Measurements from ENCODE around the gene GALNT16.

The GALNT16 gene

DNA sequence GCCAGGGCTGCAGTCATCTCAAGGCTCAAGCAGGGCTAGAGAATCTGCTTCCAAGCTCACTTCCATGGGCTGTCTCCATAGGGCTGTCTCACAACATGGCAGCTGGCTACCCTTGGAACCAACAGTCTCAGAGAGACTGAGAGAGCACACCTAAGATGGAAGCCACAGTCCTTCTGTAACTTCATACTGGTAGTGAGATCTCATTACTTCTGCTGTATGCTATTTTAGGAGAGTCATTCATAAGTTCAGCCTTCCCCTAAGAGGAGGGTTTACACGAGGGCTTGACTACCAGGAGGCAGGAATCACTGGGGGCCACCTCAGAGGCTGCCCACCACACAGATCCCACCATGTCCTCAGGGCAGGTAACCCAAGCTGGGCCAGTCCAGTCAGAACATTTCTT, 108.4 kb downstream of the GALNT16 start:
- DNase-seq (ENCODE audit: low read depth): no peak
- TF ChIP-seq, protein P1, sequence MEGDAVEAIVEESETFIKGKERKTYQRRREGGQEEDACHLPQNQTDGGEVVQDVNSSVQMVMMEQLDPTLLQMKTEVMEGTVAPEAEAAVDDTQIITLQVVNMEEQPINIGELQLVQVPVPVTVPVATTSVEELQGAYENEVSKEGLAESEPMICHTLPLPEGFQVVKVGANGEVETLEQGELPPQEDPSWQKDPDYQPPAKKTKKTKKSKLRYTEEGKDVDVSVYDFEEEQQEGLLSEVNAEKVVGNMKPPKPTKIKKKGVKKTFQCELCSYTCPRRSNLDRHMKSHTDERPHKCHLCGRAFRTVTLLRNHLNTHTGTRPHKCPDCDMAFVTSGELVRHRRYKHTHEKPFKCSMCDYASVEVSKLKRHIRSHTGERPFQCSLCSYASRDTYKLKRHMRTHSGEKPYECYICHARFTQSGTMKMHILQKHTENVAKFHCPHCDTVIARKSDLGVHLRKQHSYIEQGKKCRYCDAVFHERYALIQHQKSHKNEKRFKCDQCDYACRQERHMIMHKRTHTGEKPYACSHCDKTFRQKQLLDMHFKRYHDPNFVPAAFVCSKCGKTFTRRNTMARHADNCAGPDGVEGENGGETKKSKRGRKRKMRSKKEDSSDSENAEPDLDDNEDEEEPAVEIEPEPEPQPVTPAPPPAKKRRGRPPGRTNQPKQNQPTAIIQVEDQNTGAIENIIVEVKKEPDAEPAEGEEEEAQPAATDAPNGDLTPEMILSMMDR (IDR thresholded peaks at IDR 0.05; ENCODE audit: insufficient read depth, low read depth, low read length, missing control alignments): no peak
- no peak overlapping the region for H3K4me3 ChIP-seq (ENCODE audit: low read depth, low read length)

DNA sequence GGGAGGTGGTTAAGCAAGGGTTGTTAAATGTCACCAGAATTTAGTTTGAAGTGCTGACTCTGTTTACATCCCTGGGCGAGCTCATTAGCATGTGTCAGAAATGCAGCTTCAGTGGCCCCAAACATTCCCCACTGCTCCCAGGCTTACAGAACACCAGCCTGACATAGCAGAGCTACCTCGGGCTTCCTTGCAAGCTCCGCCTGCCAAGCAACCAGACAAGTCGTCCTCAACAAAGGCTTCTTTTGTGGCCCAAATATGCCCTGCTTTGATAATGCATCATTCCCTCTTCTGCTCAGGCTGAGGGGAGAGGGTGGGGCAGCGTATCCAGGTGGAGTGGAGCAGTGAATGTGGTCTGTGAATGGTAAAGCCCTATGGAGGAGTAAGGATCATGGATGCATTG, 110.1 kb downstream of the GALNT16 start:
- TF ChIP-seq, protein P1 (IDR thresholded peaks at IDR 0.05; ENCODE audit: insufficient read depth, low read depth, low read length, missing control alignments): no peak
- H3K4me3 ChIP-seq (ENCODE audit: low read depth, low read length): no peak overlapping the region

DNA sequence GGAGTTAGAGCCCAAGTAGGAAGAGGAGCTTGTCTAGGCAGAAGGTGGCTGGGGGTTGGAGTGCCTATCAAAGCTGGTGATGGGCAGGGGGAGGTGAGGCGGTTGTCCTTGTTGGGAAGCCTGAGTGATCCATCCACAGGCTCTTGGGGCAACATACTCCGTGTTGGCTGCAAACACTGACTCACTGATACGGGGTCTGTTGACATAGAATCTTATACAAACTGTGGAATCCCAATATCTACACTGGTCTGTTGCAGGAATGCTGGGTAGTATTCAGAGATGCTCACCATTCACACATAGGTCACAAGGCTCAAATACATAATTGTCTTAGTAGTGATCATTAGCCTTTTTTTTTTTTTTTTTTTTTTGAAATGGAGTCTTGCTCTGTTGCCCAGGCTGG, 112.2 kb downstream of the GALNT16 start:
- no peak overlapping the region for H3K4me3 ChIP-seq (ENCODE audit: low read depth, low read length)
- no peak for DNase-seq (ENCODE audit: low read depth)
- TF ChIP-seq, protein P1 (IDR thresholded peaks at IDR 0.05; ENCODE audit: insufficient read depth, low read depth, low read length, missing control alignments): no peak

More for the DNA sequence above, 110.1 kb downstream of the GALNT16 start:
- no peak for DNase-seq (ENCODE audit: low read depth)

DNA sequence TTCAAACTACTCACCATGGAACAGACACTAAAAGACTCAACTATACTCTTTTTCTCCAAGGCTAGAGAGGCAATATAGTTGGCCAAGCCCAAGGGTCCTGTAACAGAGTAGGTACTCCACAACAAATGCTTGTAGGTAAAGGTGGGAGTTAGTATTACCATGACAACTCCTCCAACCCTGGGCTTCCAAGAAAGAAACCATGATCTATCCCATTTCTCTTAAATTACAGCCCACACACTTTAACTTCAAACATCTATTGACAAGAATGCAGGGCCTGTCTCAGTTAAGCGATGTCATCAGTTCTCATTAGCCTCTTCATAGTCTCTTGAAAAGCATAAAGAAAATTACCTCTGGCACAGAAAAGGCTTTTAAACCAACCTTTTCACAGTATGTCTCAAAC, 113.1 kb downstream of the GALNT16 start:
- no peak for DNase-seq (ENCODE audit: low read depth)
- TF ChIP-seq, protein P1 (IDR thresholded peaks at IDR 0.05; ENCODE audit: insufficient read depth, low read depth, low read length, missing control alignments): no peak
- H3K4me3 ChIP-seq (ENCODE audit: low read depth, low read length): no peak overlapping the region

DNA sequence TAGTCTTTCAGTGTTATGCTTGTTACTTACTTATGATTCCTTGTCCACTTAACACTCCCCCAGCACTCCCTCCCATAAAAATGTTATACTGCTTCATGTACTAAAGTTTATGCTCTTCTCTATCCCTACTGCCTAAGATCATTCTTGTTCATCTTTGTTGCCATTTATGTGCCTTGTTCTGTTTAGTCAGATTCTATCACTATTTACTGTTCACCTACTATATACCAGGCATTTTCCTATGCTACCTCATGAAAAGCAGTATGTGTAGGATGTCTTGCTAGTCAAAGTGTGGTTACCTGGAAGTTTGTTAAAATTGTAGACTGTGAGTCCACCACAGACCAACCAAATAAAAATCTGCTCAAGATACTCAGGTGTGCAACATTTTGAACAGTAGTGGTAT, 114.3 kb downstream of the GALNT16 start:
- no peak for DNase-seq (ENCODE audit: low read depth)
- TF ChIP-seq, protein P1 (IDR thresholded peaks at IDR 0.05; ENCODE audit: insufficient read depth, low read depth, low read length, missing control alignments): no peak
- no peak overlapping the region for H3K4me3 ChIP-seq (ENCODE audit: low read depth, low read length)

GRCh38 chr14:69375182-69375581, 115.2 kb downstream of the GALNT16 start:
- TF ChIP-seq, protein P1 (IDR thresholded peaks at IDR 0.05; ENCODE audit: insufficient read depth, low read depth, low read length, missing control alignments): no peak
- DNase-seq (ENCODE audit: low read depth): no peak

DNA sequence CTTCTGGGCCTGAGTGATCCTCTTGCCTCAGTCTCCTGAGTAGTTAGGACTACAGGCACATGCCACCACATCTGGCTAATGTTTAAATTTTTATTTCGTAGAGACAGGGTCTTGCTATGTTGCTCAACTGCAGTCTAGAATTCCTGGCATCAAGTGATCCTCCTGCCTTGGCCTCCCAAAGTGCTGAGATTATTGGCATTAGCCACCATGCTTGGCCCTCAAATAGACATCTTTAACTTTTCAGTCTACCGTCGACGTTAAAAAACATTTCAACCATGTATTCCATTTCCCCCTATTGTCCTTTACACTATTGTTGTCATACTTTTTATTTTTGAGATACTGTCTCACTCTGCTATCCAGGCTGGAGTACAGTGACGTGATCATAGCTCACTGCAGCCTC, 115.8 kb downstream of the GALNT16 start:
- no peak overlapping the region for H3K4me3 ChIP-seq (ENCODE audit: low read depth, low read length)

More at GRCh38 chr14:69375182-69375581, 115.2 kb downstream of the GALNT16 start:
- no peak overlapping the region for H3K4me3 ChIP-seq (ENCODE audit: low read depth, low read length)

More for the DNA sequence above, 115.8 kb downstream of the GALNT16 start:
- DNase-seq (ENCODE audit: low read depth): no peak
- TF ChIP-seq, protein P1 (IDR thresholded peaks at IDR 0.05; ENCODE audit: insufficient read depth, low read depth, low read length, missing control alignments): no peak

Measured in GM12865 (cell line).